HG03066 (cell line): ENCODE data around the gene ELMO1.

Source experiments
- ATAC-seq: cut with Tn5 transposase; IDR thresholded peaks from one replicate; pipeline ENCODE4 v1.9.1; 2021; ENCODE audit warnings: low read depth; ENCODE audit not compliant: unreplicated experiment

The ELMO1 gene

GRCh38 chr7:37448636-37449361 lies at the start of gene ELMO1:
TSS of gene ELMO1 (minus strand) at chr7:37448864. CDS start at chr7:37342690, 106,174 bp downstream.
- peak; percentile 92 for ATAC-seq

GRCh38 chr7:37497576-37497975 lies 48.9 kb upstream of the ELMO1 start:
- no peak for ATAC-seq

GRCh38 chr7:37495574-37496184 lies 47.0 kb upstream of the ELMO1 start:
- no peak for ATAC-seq

GRCh38 chr7:37494926-37495325 lies 46.3 kb upstream of the ELMO1 start:
- ATAC-seq = no peak

- no peak for ATAC-seq
These were observed 45.1 kb upstream of the ELMO1 start for GRCh38 chr7:37493810-37494209.

GRCh38 chr7:37493123-37493522 lies 44.5 kb upstream of the ELMO1 start:
- no peak for ATAC-seq

- no peak for ATAC-seq
These were observed 43.4 kb upstream of the ELMO1 start for GRCh38 chr7:37491919-37492694.

- no peak for ATAC-seq
These were observed 41.0 kb upstream of the ELMO1 start for GRCh38 chr7:37489703-37490102.

- ATAC-seq = no peak
These were observed 39.6 kb upstream of the ELMO1 start for GRCh38 chr7:37488163-37488764.

GRCh38 chr7:37484426-37485073 lies 35.9 kb upstream of the ELMO1 start:
- ATAC-seq = no peak

- ATAC-seq = no peak
These were observed 35.0 kb upstream of the ELMO1 start for GRCh38 chr7:37483627-37484026.

GRCh38 chr7:37482953-37483352 lies 34.3 kb upstream of the ELMO1 start:
- ATAC-seq = no peak

GRCh38 chr7:37482505-37482904 lies 33.8 kb upstream of the ELMO1 start:
- no peak for ATAC-seq

- no peak for ATAC-seq
These were observed 33.1 kb upstream of the ELMO1 start for GRCh38 chr7:37481722-37482288.

GRCh38 chr7:37481154-37481553 lies 32.5 kb upstream of the ELMO1 start:
- no peak for ATAC-seq

GRCh38 chr7:37480041-37481031 lies 31.7 kb upstream of the ELMO1 start:
- ATAC-seq = no peak

- no peak for ATAC-seq
These were observed 28.3 kb upstream of the ELMO1 start for GRCh38 chr7:37476881-37477450.

GRCh38 chr7:37476428-37476827 lies 27.8 kb upstream of the ELMO1 start:
- no peak for ATAC-seq

GRCh38 chr7:37475646-37476045 lies 27.0 kb upstream of the ELMO1 start:
- no peak for ATAC-seq
